AG09309 (cell line): ENCODE results near the gene LHX4.

Source experiments
- DNase-seq: peaks from one replicate; pipeline ENCODE4 v3.0.0-alpha.2; 2010; ENCODE audit warnings: low read depth
- H3K4me3 ChIP-seq: 2 replicates; pipeline ENCODE4 v1.5.1; 2011; ENCODE audit warnings: mild to moderate bottlenecking, low read depth, low read length, moderate library complexity; ENCODE audit not compliant: control insufficient read depth
- CTCF ChIP-seq: IDR thresholded peaks from 2 replicates; pipeline ENCODE4 v1.5.1; 2011; ENCODE audit warnings: mild to moderate bottlenecking, low read depth, low read length, inconsistent platforms; ENCODE audit not compliant: insufficient read depth, control insufficient read depth; ENCODE audit errors: missing control alignments

Gene LHX4

DNA sequence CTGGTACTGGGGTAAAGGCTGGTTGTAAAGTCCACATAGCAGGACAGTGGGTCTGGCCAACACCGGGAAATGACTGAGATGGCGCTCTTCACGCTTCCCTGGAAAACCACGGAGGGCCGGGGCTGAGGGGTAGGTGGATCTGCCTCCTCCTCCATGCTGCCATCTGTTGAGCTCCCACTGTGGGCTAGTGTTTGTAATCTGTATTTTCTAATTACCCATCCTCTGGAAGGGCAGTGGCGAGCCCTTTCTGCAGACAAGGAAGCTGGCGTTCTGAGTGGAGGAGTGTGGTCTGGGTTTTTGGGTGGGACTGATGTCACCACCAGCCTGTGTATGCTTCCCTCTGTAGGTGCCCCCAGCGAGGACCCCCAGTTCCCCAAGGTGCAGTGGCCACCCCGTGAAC lies 34.1 kb upstream of the LHX4 start:
- DNase-seq = no peak
- H3K4me3 ChIP-seq = no peak overlapping the region
- no peak for TF ChIP-seq CTCF

- TF ChIP-seq CTCF = no peak
- DNase-seq = no peak
- H3K4me3 ChIP-seq = no peak overlapping the region
Measured at GRCh38 chr1:180196436-180197003, 33.5 kb upstream of the LHX4 start.

- TF ChIP-seq CTCF = no peak
- no peak overlapping the region for H3K4me3 ChIP-seq
- DNase-seq = no peak
Measured at GRCh38 chr1:180197231-180197630, 32.8 kb upstream of the LHX4 start.

DNA sequence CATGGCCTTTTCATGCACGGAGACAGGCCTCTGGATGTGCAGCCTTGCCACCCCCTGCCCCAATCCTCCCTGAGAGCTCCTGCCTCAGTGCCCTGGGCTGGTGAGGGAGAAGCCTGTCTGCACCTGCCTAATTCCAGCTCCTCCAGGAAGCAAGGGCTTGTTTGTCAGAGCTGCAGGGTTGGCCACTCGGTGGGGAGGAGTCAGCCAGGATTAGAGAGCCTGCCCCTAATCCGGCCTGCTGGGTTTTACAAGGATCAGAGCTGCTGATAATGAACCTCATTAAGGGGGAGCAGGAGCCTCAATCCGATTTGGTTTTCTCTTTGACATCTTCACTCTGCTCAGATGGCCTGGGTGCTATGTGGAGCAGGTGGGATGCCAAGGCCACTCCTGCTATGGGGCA lies 31.9 kb upstream of the LHX4 start:
- H3K4me3 ChIP-seq = no peak overlapping the region
- DNase-seq = no peak
- TF ChIP-seq CTCF = no peak

DNA sequence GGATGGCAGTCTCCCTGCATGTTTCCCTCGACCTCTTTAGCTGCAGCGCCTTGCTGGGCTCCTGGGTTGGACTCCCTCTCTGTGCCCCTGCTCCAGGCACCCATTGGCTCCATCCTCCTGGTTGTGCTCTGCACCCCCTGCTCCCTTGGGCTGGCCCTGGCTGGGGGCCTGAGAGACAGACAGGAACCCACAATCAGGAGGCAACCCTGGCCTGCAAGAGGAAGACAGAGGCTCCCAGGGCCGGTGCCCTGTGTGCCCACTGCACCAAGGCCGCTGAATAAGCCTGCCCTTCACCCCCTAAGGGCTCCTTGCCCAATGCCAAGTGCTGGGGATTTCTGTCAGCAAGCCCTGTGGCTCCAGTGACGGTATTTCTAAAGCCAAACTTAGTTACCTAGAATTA lies 31.5 kb upstream of the LHX4 start:
- TF ChIP-seq CTCF = no peak
- no peak overlapping the region for H3K4me3 ChIP-seq
- DNase-seq = no peak

DNA sequence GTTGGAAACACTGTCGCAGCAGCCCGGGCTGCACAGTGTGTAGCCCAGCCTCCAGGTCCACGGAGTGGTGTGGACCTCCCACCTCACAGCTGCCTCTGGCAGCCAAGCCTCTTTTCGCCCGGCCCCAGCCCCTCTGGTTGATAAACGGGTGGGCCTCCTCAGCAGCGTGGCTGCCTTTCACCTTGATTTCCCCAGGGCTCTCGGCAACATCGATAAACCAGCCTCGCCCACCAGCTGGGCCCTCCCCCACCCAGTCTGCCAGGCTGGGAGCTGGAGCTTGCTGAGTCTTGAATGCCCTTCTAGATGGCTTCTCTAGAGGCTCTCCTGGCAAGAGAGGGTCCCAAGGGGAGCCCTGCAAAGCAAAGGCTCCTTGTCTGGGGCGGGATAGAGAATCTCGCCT lies 31.0 kb upstream of the LHX4 start:
- no peak for DNase-seq
- no peak for TF ChIP-seq CTCF
- H3K4me3 ChIP-seq = no peak overlapping the region
